GM12864 (cell line): ENCODE measurements around the gene MGAT5B.

ENCODE experiments used
- DNase-seq: peaks from one replicate; pipeline ENCODE4 v3.0.0-alpha.2; 2011; ENCODE audit warnings: low read depth
- H3K4me3 ChIP-seq: 2 replicates; pipeline ENCODE4 v1.5.1; 2011; ENCODE audit warnings: mild to moderate bottlenecking, low read depth, low read length, control low read depth
- CTCF ChIP-seq: IDR thresholded peaks from 2 replicates; pipeline ENCODE4 v1.5.1; 2011; ENCODE audit warnings: low read depth, mild to moderate bottlenecking, moderate library complexity, low read length, control low read depth, inconsistent platforms; ENCODE audit errors: missing control alignments

MGAT5B gene

GRCh38 chr17:76868176-76868668 is at the start of gene MGAT5B:
MGAT5B (plus strand) TSS chr17:76868404; CDS start chr17:76869030, 626 bp downstream.
- DNase-seq: peak; percentile 7
- no peak within 1 kb of the TSS for H3K4me3 ChIP-seq
- TF ChIP-seq CTCF: peak; percentile 80

GRCh38 chr17:76820039-76820438 is 48.2 kb upstream of the MGAT5B start:
- no peak for DNase-seq
- no peak for TF ChIP-seq CTCF
- no peak overlapping the region for H3K4me3 ChIP-seq

- DNase-seq: no peak
- no peak overlapping the region for H3K4me3 ChIP-seq
- no peak for TF ChIP-seq CTCF
Measured at GRCh38 chr17:76820561-76820960, 47.6 kb upstream of the MGAT5B start.

- DNase-seq: no peak
- TF ChIP-seq CTCF: no peak
- H3K4me3 ChIP-seq: no peak overlapping the region
Measured at GRCh38 chr17:76822184-76822778, 45.9 kb upstream of the MGAT5B start.

- no peak for DNase-seq
- H3K4me3 ChIP-seq: no peak overlapping the region
- no peak for TF ChIP-seq CTCF
Measured at GRCh38 chr17:76824093-76824492, 44.1 kb upstream of the MGAT5B start.

GRCh38 chr17:76826330-76827068 is 41.7 kb upstream of the MGAT5B start:
- no peak for DNase-seq
- no peak for TF ChIP-seq CTCF
- H3K4me3 ChIP-seq: no peak overlapping the region

- no peak for DNase-seq
- no peak overlapping the region for H3K4me3 ChIP-seq
- no peak for TF ChIP-seq CTCF
Measured at GRCh38 chr17:76827736-76828135, 40.5 kb upstream of the MGAT5B start.
